Germinal center (tissue), 1 donor: ENCODE results near the gene MYO9A.
"Not testable (repeated sequence)": the region's sequence is repeated elsewhere in the genome, so short reads cannot be mapped to it uniquely, and the experiment has no call there.

Experiments used
- DNase-seq: peaks from one replicate; pipeline ENCODE4 v3.0.0; 2012; ENCODE audit warnings: mixed read lengths, low spot score

Gene MYO9A

DNA sequence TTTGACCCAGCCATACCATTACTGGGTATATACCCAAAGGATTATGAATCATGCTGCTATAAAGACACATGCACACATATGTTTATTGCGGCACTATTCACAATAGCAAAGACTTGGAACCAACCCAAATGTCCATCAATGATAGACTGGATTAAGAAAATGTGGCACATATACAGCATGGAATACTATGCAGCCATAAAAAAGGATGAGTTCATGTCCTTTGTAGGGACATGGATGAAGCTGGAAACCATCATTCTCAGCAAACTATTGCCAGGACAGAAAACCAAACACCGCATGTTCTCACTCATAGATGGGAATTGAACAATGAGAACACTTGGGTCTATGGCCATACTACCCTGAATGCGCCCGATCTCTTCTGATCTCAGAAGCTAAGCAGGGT lies 259.7 kb downstream of the MYO9A start:
- DNase-seq: not testable (repeated sequence)

DNA sequence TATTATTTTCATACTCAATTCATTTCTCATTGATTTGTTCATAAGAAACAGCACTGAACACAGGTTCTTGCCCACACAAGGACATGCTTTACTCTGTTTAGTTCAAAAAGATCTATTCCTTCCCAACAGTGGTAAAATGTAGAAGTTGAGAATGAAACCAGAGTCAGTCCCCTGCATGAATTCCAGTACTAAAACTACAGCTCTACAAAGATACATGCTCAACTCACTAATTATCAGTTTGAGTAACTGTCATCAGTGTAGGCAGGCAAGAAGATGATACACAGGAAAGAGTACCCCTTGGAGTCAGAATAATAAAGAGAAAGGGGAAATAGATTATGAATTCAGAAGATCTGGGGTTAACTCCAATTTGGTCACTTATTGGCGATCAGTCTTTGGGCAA lies 264.4 kb downstream of the MYO9A start:
- no peak for DNase-seq

DNA sequence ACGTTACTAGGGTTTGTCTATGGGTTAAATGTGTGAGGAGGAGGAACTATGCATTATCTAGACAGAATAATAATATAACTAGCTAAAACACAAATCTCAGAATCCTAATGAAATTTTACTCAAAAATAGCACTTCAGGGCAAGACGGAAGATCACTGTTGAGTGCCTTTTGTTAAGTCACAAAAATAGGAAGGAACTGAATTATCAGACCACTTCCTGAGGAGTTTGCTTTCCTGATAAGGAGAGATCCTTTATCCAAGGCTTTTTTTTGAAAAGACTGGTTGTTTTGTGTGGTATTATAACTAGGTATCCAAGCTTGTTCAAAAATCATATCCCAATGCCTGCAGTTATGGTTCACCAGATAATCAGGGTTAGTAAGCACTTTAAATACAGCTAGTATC lies 273.0 kb downstream of the MYO9A start:
- DNase-seq: no peak

DNA sequence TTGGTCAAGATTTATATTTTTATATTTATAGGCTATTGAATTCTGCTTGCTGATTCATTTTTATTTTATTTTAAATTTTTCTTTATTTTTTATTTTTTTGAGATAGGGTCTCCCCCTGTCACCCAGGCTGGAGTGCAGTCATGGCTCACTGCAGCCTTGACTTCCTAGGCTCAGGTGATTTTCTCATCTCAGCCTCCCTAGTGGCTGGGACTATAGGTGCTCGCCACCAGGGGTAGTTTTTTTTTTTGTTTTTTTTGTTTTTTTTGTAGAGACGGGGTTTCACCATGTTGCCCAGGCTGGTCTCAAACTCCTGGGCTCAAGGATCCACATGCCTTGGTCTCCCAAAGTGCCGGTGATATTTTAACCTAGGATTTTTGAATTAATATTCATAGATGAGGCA lies 276.4 kb downstream of the MYO9A start:
- no peak for DNase-seq

DNA sequence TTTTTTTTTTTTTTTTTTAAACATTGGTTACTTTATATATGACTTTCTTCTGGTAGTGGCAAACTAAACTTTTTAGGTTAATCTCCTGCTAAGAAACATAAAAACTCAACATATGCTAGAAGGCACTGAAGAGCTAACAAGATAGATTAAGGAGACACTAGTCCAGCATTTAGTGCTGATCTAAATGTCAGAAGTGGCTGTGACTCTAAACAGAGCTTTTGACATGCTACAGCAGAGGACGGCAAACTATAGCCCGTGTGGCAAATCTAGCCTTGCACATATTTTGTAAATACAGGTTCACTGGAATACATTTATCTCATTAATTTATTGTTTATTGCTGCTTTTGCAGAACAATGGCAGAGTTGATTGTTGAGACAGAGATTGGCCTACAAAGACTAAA lies 287.0 kb downstream of the MYO9A start:
- DNase-seq: no peak

DNA sequence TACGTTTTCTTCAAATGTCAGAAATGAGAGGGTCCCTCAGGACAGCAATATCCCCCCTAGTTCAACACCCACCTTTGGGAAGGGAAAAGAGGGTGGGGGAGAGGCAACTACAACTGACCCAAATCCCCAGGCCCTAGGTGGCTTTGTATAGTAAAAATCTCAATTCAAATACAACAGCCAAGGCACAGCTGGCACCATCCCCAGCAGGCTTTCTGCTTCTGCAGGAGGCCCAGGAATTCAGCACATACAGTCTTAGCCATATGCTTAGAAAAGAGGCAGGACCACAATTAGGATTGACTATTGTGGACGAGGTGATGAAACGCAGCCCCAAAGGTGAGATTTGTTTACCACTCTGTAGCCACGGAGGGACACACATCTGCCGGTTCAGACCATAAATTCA lies 291.8 kb downstream of the MYO9A start:
- DNase-seq: no peak

DNA sequence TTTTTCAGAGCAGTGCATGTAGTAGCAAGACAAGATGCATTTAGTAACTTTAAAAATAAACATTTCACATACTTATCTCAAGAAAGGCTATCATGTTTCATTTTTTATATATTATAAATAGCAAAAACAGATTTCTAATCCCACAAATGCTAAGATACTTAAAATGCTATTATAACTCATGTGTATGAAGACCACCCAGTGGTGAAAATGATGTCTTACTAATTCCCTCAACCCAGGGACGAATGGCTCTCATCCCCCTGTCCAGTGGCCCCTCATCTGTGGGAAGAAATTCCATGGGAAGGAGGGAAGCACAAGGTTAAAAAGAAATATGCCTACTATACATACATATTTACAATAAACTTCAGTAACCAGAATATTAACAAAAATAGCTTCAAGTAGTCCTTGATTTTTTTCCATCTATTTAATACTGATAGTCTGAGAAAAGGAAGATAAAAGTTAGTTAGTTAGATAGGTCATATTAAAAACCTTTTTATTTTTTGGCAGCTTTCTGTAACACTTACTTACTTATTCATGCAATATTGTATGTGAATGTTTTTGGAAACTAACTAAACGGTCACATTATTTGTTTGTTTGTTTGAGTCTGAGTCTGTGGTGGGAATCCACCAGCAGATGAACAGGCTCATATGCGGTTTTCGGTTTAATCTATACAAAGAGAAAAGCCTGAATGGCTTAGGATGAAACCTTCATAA lies 292.8 kb downstream of the MYO9A start:
- no peak for DNase-seq

DNA sequence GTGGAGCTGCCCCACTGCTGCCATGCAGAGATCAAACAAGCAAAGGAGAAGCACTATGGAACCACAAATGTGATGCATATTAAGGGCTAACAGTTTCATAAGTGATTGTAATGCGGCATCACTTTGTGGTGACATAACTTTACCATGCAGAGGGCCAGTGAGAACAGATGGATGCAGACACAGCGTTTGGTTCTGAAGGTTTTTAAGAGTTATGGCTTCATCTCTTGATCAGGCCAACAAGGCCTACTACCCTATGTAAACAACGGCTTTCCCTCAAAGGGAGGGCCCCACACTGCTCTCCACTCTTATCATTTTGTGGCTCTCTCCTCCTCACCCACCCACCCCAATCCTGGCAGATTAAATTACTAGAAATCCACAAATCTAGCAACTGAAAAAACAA lies 294.1 kb downstream of the MYO9A start:
- no peak for DNase-seq

DNA sequence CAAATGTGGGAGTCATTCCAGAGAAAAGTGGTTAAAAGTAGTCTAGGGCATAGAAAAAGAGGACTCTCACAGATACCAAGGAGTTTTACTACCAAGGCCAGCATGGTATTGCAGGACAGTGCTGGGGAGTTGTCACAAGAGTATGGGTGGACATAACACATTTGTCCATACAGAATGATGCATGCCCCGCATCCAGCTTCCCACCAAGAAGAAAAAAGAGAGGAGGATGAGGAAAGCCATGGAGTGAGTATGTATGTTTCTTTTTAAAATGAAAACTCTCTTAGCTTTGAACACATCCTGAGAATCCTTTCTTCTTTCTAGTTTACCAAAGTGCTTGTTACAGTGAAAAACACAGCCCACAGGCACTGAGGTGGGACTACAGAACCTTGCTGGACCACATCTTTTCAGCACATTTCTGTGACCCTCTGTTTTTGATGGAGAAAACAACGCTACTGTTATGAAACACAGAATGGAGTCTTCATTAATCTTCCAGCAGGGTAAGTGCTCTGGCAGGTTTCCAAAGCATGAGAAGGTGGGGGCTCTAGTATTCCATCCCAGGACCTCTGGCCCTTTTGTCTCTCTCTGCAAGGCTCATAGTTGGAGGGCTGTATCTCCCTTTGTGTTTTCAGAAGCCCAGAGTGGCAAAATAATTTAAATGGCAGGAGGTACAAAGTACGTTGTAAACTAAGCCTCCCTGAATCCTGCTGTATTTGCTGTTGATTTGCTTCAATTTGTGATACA lies 294.9 kb downstream of the MYO9A start:
- no peak for DNase-seq

DNA sequence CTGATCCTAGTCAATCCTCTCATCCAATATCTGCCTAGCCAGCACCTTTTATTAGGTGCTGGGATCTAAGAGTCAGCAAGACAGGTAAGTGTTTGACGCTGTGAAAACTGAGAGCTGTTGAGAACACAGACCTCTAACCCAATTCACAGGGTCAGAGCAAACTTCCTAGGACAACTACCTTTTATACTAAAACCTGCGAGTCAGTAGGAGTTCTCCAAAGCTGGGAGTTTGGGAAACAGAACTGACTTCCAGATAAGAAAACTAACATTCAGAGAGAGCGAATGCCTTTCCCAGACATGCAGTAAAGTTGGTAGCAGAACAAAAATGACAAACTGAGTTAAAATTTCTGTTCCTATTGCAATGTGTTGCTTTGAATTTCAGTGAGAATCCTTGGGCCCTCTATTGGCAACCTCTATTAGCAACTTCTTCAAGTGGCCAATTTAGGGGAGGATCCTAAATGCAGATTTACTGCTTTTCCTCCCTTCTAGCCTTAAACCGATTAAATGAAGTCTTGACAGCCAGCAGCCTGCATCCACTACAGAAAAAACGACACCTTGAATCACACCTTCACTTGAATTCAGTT lies 296.3 kb downstream of the MYO9A start:
- no peak for DNase-seq

DNA sequence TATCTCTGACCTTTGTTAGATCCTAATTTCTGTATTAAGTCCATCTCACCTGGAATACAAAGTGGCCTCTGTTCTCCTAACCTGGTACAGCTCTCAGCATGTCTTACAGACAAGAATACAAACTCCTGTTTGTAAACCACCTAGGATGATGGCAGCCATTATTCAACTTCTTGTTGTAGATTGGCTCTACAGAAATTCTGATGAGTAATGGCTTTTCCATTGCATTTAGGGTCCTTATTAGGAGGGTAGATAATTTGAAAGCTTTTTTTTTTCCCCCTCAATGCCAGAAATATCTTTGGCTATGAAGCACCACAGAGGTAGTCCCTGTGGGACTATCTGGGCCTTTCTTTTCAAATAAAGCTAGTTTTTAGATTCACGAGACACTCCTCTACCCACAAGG lies 297.8 kb downstream of the MYO9A start:
- DNase-seq: no peak

DNA sequence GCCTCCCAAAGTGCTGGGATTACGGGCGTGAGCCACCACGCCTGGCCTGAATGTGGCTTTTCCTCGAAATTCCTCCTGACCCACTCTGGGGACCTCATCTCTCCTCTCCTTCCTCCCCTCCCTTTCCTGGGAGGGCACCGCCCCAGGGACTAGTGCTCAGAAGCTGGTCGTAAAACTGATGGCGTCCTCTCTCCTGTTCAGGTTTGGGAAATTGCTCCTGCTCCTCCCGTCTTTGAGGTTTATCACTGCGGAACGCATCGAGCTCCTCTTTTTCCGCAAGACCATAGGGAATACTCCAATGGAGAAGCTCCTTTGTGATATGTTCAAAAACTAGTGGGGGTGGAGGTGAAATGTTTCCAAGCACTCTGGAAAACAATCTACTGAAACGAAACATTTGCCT lies 300.6 kb downstream of the MYO9A start:
- no peak for DNase-seq

DNA sequence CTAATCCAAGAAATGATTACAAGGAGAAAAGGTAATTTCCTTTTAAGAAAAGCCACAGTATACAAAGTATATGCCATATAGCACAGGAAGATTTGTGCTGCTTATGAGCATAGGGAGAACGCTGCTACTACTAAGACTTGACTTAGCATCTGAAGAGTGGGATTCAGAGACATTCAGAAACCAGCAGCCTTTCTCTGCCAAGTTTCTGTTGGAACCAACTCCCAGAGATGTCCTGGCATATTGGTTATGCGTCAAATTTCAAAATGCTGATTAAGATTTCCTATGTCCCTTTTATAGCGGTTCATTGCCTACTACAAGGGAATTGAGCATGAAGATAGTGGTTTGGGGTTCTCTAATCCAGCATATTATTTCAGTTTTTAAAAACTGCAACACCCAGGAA lies 302.6 kb downstream of the MYO9A start:
- no peak for DNase-seq

DNA sequence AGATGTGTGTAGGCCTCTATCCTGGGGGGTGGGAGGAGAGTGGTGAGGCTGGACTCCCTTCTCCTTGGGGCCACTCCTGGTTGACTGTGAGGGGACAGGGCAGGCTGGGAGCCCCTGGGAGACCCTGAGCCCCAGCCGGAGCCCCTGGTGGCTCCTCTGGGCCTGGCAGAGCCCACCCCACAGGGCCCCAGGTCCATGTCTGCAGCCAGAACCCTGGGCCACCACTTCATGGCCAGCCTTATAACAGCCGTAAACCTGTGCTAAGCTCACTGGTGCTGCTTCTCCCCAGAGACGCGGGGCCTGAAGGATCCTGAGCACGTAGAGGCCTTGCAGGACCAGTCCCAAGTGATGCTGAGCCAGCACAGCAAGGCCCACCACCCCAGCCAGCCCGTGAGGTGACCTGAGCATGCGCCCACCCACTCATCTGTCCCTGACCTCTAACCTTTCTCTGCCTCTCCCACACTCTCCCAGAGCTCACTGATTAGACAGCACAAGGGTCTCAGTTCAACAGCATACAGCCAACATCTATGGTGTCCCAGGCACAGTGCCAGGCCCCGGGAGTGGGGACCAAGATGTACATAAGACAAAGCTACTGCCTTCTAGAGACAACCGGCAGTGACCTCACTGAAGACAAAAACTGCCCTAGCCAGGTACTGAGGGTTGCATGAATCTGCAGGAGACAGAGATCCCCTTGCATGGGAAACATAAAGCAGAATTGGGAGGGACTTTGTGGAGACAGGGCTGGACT lies 304.1 kb downstream of the MYO9A start:
- no peak for DNase-seq

DNA sequence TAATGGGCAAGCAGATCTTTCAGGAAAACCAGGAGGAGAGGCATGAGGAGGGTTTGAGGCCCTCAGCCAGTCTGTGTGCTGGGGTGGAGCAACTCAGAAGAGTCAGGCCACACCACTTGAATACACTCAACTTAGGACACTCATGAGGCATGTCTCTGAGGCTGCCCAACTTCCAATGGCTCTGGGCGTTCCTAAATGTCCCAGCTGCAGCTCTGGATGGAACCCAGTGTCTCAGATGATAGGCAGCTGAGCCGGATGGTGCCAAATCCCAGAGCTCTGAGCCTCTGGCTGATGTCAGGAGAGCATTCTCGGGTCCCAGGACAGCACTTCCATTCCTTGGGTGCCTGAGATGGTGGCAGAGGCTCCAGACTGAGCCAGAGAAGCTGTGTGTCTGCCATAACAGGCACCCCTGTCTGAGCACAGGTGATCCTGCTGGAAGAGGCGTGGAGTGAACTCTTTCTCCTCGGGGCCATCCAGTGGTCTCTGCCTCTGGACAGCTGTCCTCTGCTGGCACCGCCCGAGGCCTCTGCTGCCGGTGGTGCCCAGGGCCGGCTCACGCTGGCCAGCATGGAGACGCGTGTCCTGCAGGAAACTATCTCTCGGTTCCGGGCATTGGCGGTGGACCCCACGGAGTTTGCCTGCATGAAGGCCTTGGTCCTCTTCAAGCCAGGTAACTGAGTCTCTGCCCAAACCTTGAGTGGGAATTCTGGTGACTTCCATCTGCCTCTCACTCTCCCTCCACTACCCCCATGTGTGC lies 304.8 kb downstream of the MYO9A start:
- DNase-seq: no peak

DNA sequence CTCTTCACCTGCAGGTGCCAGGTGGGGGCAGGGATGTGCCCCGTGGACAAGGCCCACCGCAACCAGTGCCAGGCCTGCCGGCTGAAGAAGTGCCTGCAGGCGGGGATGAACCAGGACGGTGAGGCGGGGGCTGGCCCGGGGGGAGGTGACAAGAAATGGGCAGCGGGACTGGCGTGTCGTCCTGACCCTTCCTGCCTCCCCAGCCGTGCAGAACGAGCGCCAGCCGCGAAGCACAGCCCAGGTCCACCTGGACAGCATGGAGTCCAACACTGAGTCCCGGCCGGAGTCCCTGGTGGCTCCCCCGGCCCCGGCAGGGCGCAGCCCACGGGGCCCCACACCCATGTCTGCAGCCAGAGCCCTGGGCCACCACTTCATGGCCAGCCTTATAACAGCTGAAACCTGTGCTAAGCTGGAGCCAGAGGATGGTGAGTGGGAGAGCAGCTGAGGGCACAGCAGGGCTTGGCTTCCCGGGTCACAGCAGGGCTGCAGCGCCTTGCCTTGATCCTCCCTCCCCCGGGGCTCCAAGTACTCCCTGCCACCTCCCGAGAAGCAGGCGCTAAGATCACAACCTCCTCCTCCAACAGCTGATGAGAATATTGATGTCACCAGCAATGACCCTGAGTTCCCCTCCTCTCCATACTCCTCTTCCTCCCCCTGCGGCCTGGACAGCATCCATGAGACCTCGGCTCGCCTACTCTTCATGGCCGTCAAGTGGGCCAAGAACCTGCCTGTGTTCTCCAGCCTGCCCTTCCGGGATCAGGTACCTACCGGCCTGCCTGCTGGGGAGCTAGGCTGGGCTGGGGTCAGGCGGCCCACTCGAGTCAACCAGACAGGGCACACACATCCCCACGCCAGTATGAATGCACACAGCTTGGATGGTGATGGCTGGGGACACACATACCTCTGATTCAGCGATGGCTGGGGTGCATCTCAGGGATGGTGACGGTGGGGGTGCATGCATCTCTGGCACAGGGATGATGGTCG lies 305.9 kb downstream of the MYO9A start:
- no peak for DNase-seq

DNA sequence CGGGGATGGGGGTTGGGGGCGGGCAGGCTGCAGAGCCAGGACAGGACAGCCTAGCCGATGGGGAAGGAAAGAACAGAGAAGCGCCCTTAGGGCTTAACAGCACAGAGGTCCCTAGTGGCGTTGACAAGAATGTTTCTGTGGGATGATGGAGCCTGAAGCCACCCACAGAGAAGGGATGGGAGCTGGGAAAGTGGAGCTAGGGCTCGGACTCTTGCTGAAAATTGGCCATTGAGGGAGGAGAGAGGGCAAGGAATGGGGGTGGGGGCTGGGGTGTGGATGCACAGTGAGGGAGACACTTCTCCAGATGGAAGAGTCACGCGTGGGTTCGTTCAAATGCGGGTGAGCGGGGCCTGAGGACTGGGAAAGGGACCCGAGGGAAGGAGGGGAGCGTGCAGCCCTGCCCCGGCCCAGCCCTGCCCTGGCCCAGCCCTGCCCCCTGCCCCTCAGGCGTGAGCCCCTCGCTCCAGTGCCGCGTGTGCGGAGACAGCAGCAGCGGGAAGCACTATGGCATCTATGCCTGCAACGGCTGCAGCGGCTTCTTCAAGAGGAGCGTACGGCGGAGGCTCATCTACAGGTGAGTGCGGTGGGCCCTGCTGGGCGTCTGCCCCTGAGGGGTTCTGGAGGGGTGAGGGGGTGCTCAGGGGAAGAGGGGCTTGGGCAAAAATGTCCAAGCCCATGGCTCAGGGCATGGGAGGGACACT lies 306.8 kb downstream of the MYO9A start:
- no peak for DNase-seq

DNA sequence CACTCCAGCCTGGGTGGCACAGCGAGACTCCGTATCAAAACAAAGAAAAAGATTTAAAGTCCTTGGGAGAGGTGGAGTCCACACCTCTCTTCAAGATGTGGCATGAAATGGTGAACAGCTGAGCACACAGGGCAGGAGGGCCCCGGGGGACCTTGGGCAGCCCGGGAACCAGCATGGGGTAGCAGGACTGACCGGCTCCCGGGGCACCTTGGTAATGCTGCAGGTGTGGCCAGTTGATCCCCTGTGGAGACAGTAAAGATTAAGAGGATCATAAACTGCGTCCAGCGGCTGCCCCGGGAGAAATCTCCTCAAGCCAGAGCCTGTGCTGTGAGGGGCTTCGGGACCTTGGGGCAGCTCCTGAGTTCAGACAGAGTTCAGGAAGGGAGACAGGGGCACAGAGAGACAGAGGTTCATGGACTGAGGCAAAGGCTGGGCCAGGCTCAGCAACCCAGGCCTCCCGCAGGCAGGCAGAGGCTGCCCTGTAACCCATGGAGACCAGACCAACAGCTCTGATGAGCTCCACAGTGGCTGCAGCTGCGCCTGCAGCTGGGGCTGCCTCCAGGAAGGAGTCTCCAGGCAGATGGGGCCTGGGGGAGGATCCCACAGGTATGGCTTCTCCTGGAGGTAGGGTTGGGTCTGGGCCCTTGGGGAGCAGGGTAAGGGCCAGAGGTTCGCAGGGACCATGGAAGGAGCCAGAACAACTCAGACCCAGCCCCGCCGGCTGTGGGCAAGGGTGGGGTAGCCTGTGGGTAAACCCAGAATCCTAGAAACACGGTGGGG lies 307.5 kb downstream of the MYO9A start, which contains the start of gene NR2E3:
NR2E3 (plus strand) TSS at position 299 of the 780 bp plus-strand sequence; CDS start at position 489, 190 bp downstream.
- no peak for DNase-seq

DNA sequence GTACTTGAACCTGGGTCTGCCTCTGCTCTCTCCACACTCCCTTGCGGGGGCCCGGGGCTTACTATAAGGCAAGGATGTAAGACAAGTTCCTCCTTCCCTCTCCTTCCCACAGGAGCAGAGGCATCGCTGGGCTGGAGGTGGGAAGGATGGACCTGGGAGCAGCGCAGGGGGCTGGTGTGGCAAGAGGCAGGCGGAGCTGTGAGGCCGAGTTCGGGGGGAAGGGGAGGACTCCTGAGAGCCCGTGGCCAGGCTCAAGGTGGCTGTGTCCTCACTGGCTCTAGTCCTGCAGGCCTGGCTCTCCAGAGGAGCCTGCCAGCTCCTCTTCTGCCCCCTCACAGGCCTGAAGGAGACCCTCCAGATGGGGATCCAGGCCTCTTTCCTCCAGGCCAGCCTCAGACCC lies 308.6 kb downstream of the MYO9A start:
- DNase-seq: no peak
